HEK293 (cell line): Measurements from ENCODE around the gene TAF5.
A peak's percentile ranks its signal among the peaks of the same experiment; 100 is the strongest.

Source experiments
- CTCF ChIA-PET: fragments of 350-600 bp; formaldehyde crosslinking; extraction: SDS; loops from one replicate; lab custom pipeline; 2021; ENCODE audit warnings: antibody characterized with exemption; lab: Yijun Ruan, JAX
- POLR2A ChIA-PET: fragments of 300-600 bp; formaldehyde crosslinking; extraction: SDS; loops from one replicate; lab custom pipeline; 2020; ENCODE audit warnings: antibody characterized with exemption, inconsistent platforms; lab: Yijun Ruan, JAX
- H3K27ac ChIP-seq: fragments of 200-500 bp; sonication (Bioruptor generic); 2 replicates; pipeline ENCODE4 v1.5.1; 2014; ENCODE audit warnings: low read depth, low read length, control low read depth, inconsistent platforms; ENCODE audit errors: extremely low read depth
- H3K36me3 ChIP-seq, 2 experiments: fragments of 200-500 bp in 1 of 2; sonication (Bioruptor generic) in 1 of 2; 1 replicate in 1 of 2; 2 replicates in 1 of 2; pipeline ENCODE4 v1.5.1; 2014 to 2017; ENCODE audit warnings: inconsistent platforms in 2 of 2, low read length in 2 of 2; ENCODE audit not compliant: control insufficient read depth in 2 of 2, insufficient read depth in 1 of 2
- H3K4me1 ChIP-seq: fragments of 200-500 bp; sonication (Bioruptor generic); 2 replicates; pipeline ENCODE4 v1.5.1; 2014; ENCODE audit warnings: mild to moderate bottlenecking, low read length, inconsistent platforms; ENCODE audit not compliant: control insufficient read depth, insufficient read depth
- H3K4me3 ChIP-seq: 2 replicates; pipeline ENCODE4 v1.5.1; 2011; ENCODE audit warnings: low read depth, mild to moderate bottlenecking, control low read depth, low read length, moderate library complexity
- H3K9me3 ChIP-seq: fragments of 200-500 bp; sonication (Bioruptor generic); 2 replicates; pipeline ENCODE4 v1.5.1; 2014; ENCODE audit warnings: low read depth, low read length, inconsistent platforms; ENCODE audit not compliant: control insufficient read depth, insufficient read depth
- GLIS1 ChIP-seq: fragments of 450-650 bp; formaldehyde crosslinking; IDR thresholded peaks from 2 replicates; pipeline ENCODE4 v1.5.1; 2016; ENCODE audit warnings: missing biosample characterization, missing genetic modification characterization
- HOXA7 ChIP-seq: sonication (generic); formaldehyde crosslinking; IDR thresholded peaks from 2 replicates; pipeline ENCODE4 v1.8.1; 2022; ENCODE audit warnings: missing genetic modification reagents, borderline replicate concordance
- MYNN ChIP-seq: fragments of 450-650 bp; formaldehyde crosslinking; IDR thresholded peaks from 2 replicates; pipeline ENCODE4 v1.5.1; 2016; ENCODE audit warnings: missing biosample characterization, missing genetic modification characterization, borderline replicate concordance
- SP2 ChIP-seq: fragments of 450-650 bp; formaldehyde crosslinking; IDR thresholded peaks from 2 replicates; pipeline ENCODE4 v1.5.1; 2016; ENCODE audit warnings: missing biosample characterization, missing genetic modification characterization
- YY1 ChIP-seq: fragments of 450-650 bp; formaldehyde crosslinking; IDR thresholded peaks from 2 replicates; pipeline ENCODE4 v1.5.1; 2018; ENCODE audit warnings: missing biosample characterization, missing genetic modification characterization
- ZBTB20 ChIP-seq: fragments of 450-650 bp; formaldehyde crosslinking; IDR thresholded peaks from 2 replicates; pipeline ENCODE4 v1.5.1; 2016; ENCODE audit warnings: missing biosample characterization, missing genetic modification characterization
- ZNF121 ChIP-seq: fragments of 450-650 bp; formaldehyde crosslinking; IDR thresholded peaks from 2 replicates; pipeline ENCODE4 v1.5.1; 2016; ENCODE audit warnings: missing biosample characterization, missing genetic modification characterization
- ZNF175 ChIP-seq: fragments of 450-650 bp; formaldehyde crosslinking; IDR thresholded peaks from 2 replicates; pipeline ENCODE4 v1.5.1; 2016; ENCODE audit warnings: missing biosample characterization, missing genetic modification characterization
- ZNF2 ChIP-seq: fragments of 450-650 bp; formaldehyde crosslinking; IDR thresholded peaks from 2 replicates; pipeline ENCODE4 v1.5.1; 2016; ENCODE audit warnings: missing biosample characterization, missing genetic modification characterization
- ZNF341 ChIP-seq: fragments of 450-650 bp; formaldehyde crosslinking; IDR thresholded peaks from 2 replicates; pipeline ENCODE4; 2016; ENCODE audit warnings: low read depth, missing biosample characterization, missing genetic modification characterization
- ZNF366 ChIP-seq: fragments of 450-650 bp; formaldehyde crosslinking; conservative IDR thresholded peaks from 2 replicates; pipeline ENCODE4 v1.5.1; 2016; ENCODE audit warnings: missing biosample characterization, missing genetic modification characterization
- ZNF394 ChIP-seq: fragments of 450-650 bp; formaldehyde crosslinking; IDR thresholded peaks from 2 replicates; pipeline ENCODE4 v1.5.1; 2016; ENCODE audit warnings: missing biosample characterization, missing genetic modification characterization, mild to moderate bottlenecking, moderate library complexity, borderline replicate concordance
- ZNF398 ChIP-seq: fragments of 450-650 bp; formaldehyde crosslinking; IDR thresholded peaks from 2 replicates; pipeline ENCODE4 v1.5.1; 2017; ENCODE audit warnings: missing biosample characterization, missing genetic modification characterization
- ZNF404 ChIP-seq: fragments of 450-650 bp; formaldehyde crosslinking; IDR thresholded peaks from 2 replicates; pipeline ENCODE4 v1.5.1; 2017; ENCODE audit warnings: missing biosample characterization, missing genetic modification characterization
- ZNF510 ChIP-seq: fragments of 450-650 bp; formaldehyde crosslinking; IDR thresholded peaks from 2 replicates; pipeline ENCODE4 v1.5.1; 2018; ENCODE audit warnings: mild to moderate bottlenecking, missing genetic modification characterization, missing biosample characterization; ENCODE audit not compliant: insufficient replicate concordance
- ZNF558 ChIP-seq: fragments of 450-650 bp; formaldehyde crosslinking; IDR thresholded peaks from 2 replicates; pipeline ENCODE4 v1.5.1; 2016; ENCODE audit warnings: missing biosample characterization, missing genetic modification characterization
- ZNF560 ChIP-seq: fragments of 450-650 bp; formaldehyde crosslinking; IDR thresholded peaks from 2 replicates; pipeline ENCODE4 v1.5.1; 2017; ENCODE audit warnings: missing biosample characterization, missing genetic modification characterization, borderline replicate concordance
- ZNF580 ChIP-seq: fragments of 450-650 bp; formaldehyde crosslinking; IDR thresholded peaks from 2 replicates; pipeline ENCODE4 v1.5.1; 2016; ENCODE audit warnings: missing biosample characterization, missing genetic modification characterization
- ZNF626 ChIP-seq: fragments of 450-650 bp; sonication (Bioruptor Pico); formaldehyde crosslinking; IDR thresholded peaks from 2 replicates; pipeline ENCODE4 v1.5.1; 2018; ENCODE audit warnings: missing biosample characterization, missing genetic modification characterization, inconsistent platforms
- ZNF654 ChIP-seq: fragments of 450-650 bp; formaldehyde crosslinking; IDR thresholded peaks from 2 replicates; pipeline ENCODE4 v1.5.1; 2016; ENCODE audit warnings: low read depth, missing biosample characterization, missing genetic modification characterization
- ZNF664 ChIP-seq: fragments of 450-650 bp; formaldehyde crosslinking; IDR thresholded peaks from 2 replicates; pipeline ENCODE4 v1.5.1; 2016; ENCODE audit warnings: missing biosample characterization, missing genetic modification characterization
- ZNF670 ChIP-seq: fragments of 450-650 bp; formaldehyde crosslinking; IDR thresholded peaks from 2 replicates; pipeline ENCODE4 v1.5.1; 2016; ENCODE audit warnings: missing biosample characterization, missing genetic modification characterization, low read depth
- ZNF768 ChIP-seq: fragments of 450-650 bp; formaldehyde crosslinking; IDR thresholded peaks from 2 replicates; pipeline ENCODE4 v1.5.1; 2018; ENCODE audit warnings: missing biosample characterization, mild to moderate bottlenecking, missing genetic modification characterization
- ZSCAN18 ChIP-seq: fragments of 450-650 bp; formaldehyde crosslinking; IDR thresholded peaks from 2 replicates; pipeline ENCODE4 v1.5.1; 2016; ENCODE audit warnings: missing biosample characterization, missing genetic modification characterization

TAF5 gene

DNA sequence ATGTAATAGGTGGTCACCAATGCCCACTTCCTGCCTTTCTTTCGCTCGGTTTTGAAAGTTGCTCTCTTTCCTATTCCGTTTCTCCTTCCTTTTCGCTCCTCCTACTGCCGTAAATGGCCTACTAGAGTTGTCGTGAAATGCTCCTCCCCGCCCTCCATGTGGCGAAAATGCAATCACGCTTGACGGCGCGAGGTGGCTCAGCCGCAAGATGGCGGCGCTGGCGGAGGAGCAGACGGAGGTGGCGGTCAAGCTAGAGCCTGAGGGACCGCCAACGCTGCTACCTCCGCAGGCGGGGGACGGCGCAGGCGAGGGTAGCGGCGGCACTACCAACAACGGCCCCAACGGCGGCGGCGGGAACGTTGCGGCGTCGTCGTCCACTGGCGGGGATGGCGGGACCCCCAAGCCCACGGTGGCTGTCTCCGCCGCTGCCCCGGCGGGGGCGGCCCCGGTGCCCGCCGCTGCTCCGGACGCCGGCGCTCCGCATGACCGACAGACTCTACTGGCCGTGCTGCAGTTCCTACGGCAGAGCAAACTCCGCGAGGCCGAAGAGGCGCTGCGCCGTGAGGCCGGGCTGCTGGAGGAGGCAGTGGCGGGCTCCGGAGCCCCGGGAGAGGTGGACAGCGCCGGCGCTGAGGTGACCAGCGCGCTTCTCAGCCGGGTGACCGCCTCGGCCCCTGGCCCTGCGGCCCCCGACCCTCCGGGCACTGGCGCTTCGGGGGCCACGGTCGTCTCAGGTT, at the start of gene TAF5 (continued):
- peak; percentile 24; the same call in 1 of the 2 replicates for TF ChIP-seq ZNF398 (tag by site-specific recombination)
- TF ChIP-seq SP2 (tag by site-specific recombination) = peak; percentile 70
- peak; percentile 83; the same call in 1 of the 2 replicates for TF ChIP-seq ZNF394 (tag by site-specific recombination)
- no peak for TF ChIP-seq HOXA7 (CRISPR knock-in tag)
- TF ChIP-seq ZNF366 = peak; percentile 100
- no peak for TF ChIP-seq ZNF560 (tag by site-specific recombination)
- TF ChIP-seq ZNF670 = no peak
- TF ChIP-seq ZNF510 (tag by site-specific recombination) = no peak
- TF ChIP-seq GLIS1 (tag by site-specific recombination) = no peak
- TF ChIP-seq ZNF2 = peak; percentile 22; the same call in 1 of the 2 replicates
- peak; percentile 7; the same call in 1 of the 2 replicates for TF ChIP-seq ZNF341 (tag by site-specific recombination)
- TF ChIP-seq ZNF121 (tag by site-specific recombination) = peak; percentile 7; the same call in 1 of the 2 replicates
- no peak for TF ChIP-seq MYNN (tag by site-specific recombination)
- TF ChIP-seq YY1 (tag by site-specific recombination) = peak; percentile 98
- TF ChIP-seq ZNF580 (tag by site-specific recombination) = no peak
- no peak for TF ChIP-seq ZNF768
- TF ChIP-seq ZNF404 (tag by site-specific recombination) = no peak

GRCh38 chr10:103327906-103328305, 39.9 kb upstream of the TAF5 start:
- Histone ChIP-seq H3K36me3 (peaks cover 83 to 86% of the 10 kb centered on the region in 2 experiments), H3K4me1 (no peaks in the 10 kb centered on the region), H3K4me3 (no peak overlapping the region), H3K27ac (no peak overlapping the region), H3K9me3 (no peaks in the 10 kb centered on the region)
- CTCF ChIA-PET = interaction anchor here (0.6 kb wide), 1 partner anchor 489 kb away, joined by 4 read pairs; no protein-coding TSS in a partner anchor
- TF ChIP-seq ZBTB20 (tag by site-specific recombination) (no peak), ZNF558 (tag by site-specific recombination) (no peak)
- POLR2A ChIA-PET = no interaction called here

DNA sequence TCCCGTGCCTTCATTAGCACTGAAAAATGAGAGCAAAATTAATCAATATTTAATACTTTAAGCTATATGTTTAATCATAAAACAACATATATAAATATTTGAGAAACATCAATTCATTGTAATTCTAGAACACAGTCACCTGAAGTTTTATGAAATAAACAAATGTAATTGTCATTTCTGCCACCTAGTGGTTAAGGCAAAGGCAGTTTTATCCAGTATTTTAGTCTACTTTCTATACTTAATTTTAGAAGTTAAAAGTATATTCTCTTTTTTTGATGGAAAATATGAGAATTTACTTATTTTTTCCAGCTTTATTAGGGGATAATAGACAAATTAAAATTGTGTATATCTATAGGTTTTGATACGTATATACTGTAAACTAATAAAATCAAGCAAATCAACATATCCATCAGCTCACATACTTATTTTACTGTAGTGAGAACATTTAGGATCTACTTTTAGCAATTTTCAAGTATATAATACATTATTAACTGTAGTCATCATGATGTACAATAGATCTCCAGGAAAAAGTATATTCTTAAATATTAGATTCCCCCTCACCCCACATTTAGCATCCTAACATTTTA, 33.7 kb upstream of the TAF5 start:
- TF ChIP-seq ZNF626 (tag by site-specific recombination) (no peak), ZNF664 (tag by site-specific recombination) (no peak), ZSCAN18 (tag by site-specific recombination) (no peak), ZNF121 (tag by site-specific recombination) (no peak), ZNF175 (no peak), ZNF654 (peak; percentile 37)
- ChIA-PET POLR2A (no interaction called here), CTCF (interaction anchor here (0.6 to 2.5 kb wide), 22 partner anchors 8 to 696 kb away, joined by 3 to 18 read pairs (median 4); no protein-coding TSS in a partner anchor)
- Histone ChIP-seq H3K9me3 (no peaks in the 10 kb centered on the region), H3K27ac (no peak overlapping the region), H3K36me3 (peaks cover 65 to 67% of the 10 kb centered on the region in 2 experiments), H3K4me3 (no peak overlapping the region), H3K4me1 (no peaks in the 10 kb centered on the region)
